Upper lobe of left lung (tissue), 4 donors: ENCODE results near the gene CHMP2A.

Experiments used
- EP300 ChIP-seq, 4 donors: sonication (generic); formaldehyde crosslinking; IDR thresholded peaks; one replicate each; pipeline ENCODE4 v1.5.1; 2017; ENCODE audit warnings: antibody characterized with exemption in 4 of 4, control low read depth in 2 of 4
- TF ChIP-seq, protein P1 (sequence below), 6 experiments: fragments of 450-650 bp in 4 of 6; fragments of 200-600 bp in 2 of 6; sonication (generic) in 2 of 6; IDR thresholded peaks; one replicate each; pipeline ENCODE4 v1.5.1; 2016 to 2019; ENCODE audit warnings: antibody characterized with exemption in 6 of 6

DNA sequence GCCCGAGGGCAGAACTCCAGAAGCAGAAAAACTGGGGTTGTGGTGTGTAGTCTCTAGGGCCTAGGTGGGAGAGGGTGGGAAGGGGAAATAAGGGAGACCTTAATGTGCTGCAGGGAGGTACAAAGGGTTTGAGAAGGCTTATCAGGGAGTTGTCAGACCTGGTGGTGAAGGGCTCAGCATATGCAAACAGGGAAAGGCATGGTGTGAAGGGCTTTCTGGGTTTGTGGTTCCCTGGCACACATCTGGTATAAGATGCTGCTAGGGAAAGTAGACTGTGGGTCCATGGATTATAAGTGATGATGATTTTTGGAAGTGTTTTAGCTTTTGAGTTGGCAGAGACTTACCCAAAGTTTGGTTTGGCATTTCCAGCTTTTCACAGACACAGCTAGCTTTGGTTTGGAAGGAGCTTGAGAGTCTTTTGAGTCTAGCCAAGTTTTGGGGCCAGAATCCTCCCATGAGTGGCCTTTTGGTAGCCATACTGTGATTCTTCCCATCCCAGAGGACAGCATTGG, 8.8 kb downstream of the CHMP2A start:
- TF ChIP-seq, protein P1, sequence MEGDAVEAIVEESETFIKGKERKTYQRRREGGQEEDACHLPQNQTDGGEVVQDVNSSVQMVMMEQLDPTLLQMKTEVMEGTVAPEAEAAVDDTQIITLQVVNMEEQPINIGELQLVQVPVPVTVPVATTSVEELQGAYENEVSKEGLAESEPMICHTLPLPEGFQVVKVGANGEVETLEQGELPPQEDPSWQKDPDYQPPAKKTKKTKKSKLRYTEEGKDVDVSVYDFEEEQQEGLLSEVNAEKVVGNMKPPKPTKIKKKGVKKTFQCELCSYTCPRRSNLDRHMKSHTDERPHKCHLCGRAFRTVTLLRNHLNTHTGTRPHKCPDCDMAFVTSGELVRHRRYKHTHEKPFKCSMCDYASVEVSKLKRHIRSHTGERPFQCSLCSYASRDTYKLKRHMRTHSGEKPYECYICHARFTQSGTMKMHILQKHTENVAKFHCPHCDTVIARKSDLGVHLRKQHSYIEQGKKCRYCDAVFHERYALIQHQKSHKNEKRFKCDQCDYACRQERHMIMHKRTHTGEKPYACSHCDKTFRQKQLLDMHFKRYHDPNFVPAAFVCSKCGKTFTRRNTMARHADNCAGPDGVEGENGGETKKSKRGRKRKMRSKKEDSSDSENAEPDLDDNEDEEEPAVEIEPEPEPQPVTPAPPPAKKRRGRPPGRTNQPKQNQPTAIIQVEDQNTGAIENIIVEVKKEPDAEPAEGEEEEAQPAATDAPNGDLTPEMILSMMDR (IDR thresholded peaks at IDR 0.05): no peak
- TF ChIP-seq EP300 (IDR thresholded peaks at IDR 0.05): no peak
